NCI-H524 (cell line): ENCODE measurements around the gene HJV.

Experiments
- DNase-seq, 2 experiments: peaks; one replicate each; lab custom pipeline; 2025; lab: John Stamatoyannopoulos, UW

Gene HJV

GRCh38 chr1:145993618-145994390 is 27.7 kb downstream of the HJV start:
- DNase-seq = no peak

- no peak for DNase-seq
Observed at GRCh38 chr1:145992958-145993617, 28.4 kb downstream of the HJV start.

GRCh38 chr1:145992502-145992936 is 29.0 kb downstream of the HJV start:
- no peak for DNase-seq

- peak in 1 of 2 experiments; percentile 22 for DNase-seq
Observed at GRCh38 chr1:145991735-145992412, 29.7 kb downstream of the HJV start.

GRCh38 chr1:145990249-145990855 is 31.2 kb downstream of the HJV start:
- DNase-seq = peak in 1 of 2 experiments; percentile 9

- DNase-seq = no peak
Observed at GRCh38 chr1:145988773-145989172, 32.8 kb downstream of the HJV start.

- DNase-seq = no peak
Observed at GRCh38 chr1:145987926-145988325, 33.6 kb downstream of the HJV start.

GRCh38 chr1:145986551-145986950 is 35.0 kb downstream of the HJV start:
- DNase-seq = no peak

- DNase-seq = peak; percentile 17 to 64
Observed at GRCh38 chr1:145985502-145986439, 35.8 kb downstream of the HJV start.

- no peak for DNase-seq
Observed at GRCh38 chr1:145985129-145985501, 36.4 kb downstream of the HJV start.

GRCh38 chr1:145983960-145984830 is 37.3 kb downstream of the HJV start:
- no peak for DNase-seq

GRCh38 chr1:145983206-145983675 is 38.3 kb downstream of the HJV start:
- DNase-seq = no peak

- DNase-seq = no peak
Observed at GRCh38 chr1:145982010-145982723, 39.4 kb downstream of the HJV start.

- no peak for DNase-seq
Observed at GRCh38 chr1:145980457-145980994, 41.0 kb downstream of the HJV start.

- DNase-seq = no peak
Observed at GRCh38 chr1:145979746-145980456, 41.6 kb downstream of the HJV start.

GRCh38 chr1:145978854-145979745 is 42.4 kb downstream of the HJV start:
- DNase-seq = peak; percentile 97 to 99

- DNase-seq = no peak
Observed at GRCh38 chr1:145978471-145978853, 43.1 kb downstream of the HJV start.
